Body of pancreas (tissue), 4 donors: ENCODE results near the gene TENM4. TPM values are rescaled to one million over a fixed set of nuclear protein-coding genes. Genes with fewer than 3 reads are reported as not detected.

Source experiments
- ATAC-seq: fragments of 150-250 bp; one replicate; pipeline ENCODE4 v1.9.1; 2016
- DNase-seq, 4 donors: peaks; one replicate each; pipeline ENCODE4 v3.0.0-alpha.2; 2019
- H3K27ac ChIP-seq, 4 donors: fragments of 200-600 bp; sonication (generic); 1 replicate in 3 of 4; 2 replicates in 1 of 4; pipeline versions ENCODE4 v1.5.1 to v1.6.1; 2016 to 2019; ENCODE audit warnings: mild to moderate bottlenecking in 1 of 4, mixed read lengths in 1 of 4, moderate library complexity in 1 of 4
- H3K27me3 ChIP-seq, 2 donors: fragments of 200-600 bp; sonication (generic); one replicate each; pipeline ENCODE4 v1.6.0; 2016; ENCODE audit warnings: mild to moderate bottlenecking in 1 of 2
- H3K36me3 ChIP-seq, 2 donors: fragments of 200-600 bp; sonication (generic); replicated peaks in 1 of 2; 2 replicates each; pipeline ENCODE4 v1.5.1; 2016; ENCODE audit warnings: low read depth in 2 of 2; ENCODE audit not compliant: insufficient read depth in 1 of 2
- H3K4me1 ChIP-seq: fragments of 200-600 bp; sonication (generic); one replicate; pipeline ENCODE4 v1.6.0; 2016
- H3K4me3 ChIP-seq, 2 donors: fragments of 200-600 bp; sonication (generic); 1 replicate in 1 of 2; 2 replicates in 1 of 2; pipeline ENCODE4 v1.5.1; 2016 to 2019
- H3K9me3 ChIP-seq, 3 donors: fragments of 200-600 bp; sonication (generic); 1 replicate in 2 of 3; 2 replicates in 1 of 3; pipeline ENCODE4 v1.5.1; 2016
- POLR2A ChIP-seq, 3 donors: fragments of 450-650 bp; IDR thresholded peaks; one replicate each; pipeline ENCODE4 v1.6.1; 2016; ENCODE audit warnings: antibody characterized with exemption in 3 of 3, mild to moderate bottlenecking in 2 of 3
- WGBS, 2 donors: methylation state at CpG; one replicate each; pipeline ENCODE4 v1.1.5; 2017; 5-methylcytosine and 5-hydroxymethylcytosine counted together
- intact Hi-C: fragments of 100-400 bp; cut with DNase I; formaldehyde crosslinking; loops from one replicate; pipeline ENCODE4 v1.15.1; 2023
- total RNA-seq, 2 donors: library from RNA; depleted of rRNA; stranded (reverse); fragments of >200 nt; gene quantifications; one replicate each; pipeline ENCODE4 v1.1.0, GENCODE V29; 2016
- TF ChIP-seq, protein P1 (sequence below), 7 experiments: fragments of 450-650 bp in 4 of 7; fragments of 200-600 bp in 3 of 7; sonication (generic) in 3 of 7; IDR thresholded peaks; one replicate each; pipeline ENCODE4 v1.5.1; 2016 to 2019; ENCODE audit warnings: antibody characterized with exemption in 7 of 7

TENM4 gene
- total RNA-seq, 2 donors from 2014 or later: 0.78 to 6.6 TPM

DNA sequence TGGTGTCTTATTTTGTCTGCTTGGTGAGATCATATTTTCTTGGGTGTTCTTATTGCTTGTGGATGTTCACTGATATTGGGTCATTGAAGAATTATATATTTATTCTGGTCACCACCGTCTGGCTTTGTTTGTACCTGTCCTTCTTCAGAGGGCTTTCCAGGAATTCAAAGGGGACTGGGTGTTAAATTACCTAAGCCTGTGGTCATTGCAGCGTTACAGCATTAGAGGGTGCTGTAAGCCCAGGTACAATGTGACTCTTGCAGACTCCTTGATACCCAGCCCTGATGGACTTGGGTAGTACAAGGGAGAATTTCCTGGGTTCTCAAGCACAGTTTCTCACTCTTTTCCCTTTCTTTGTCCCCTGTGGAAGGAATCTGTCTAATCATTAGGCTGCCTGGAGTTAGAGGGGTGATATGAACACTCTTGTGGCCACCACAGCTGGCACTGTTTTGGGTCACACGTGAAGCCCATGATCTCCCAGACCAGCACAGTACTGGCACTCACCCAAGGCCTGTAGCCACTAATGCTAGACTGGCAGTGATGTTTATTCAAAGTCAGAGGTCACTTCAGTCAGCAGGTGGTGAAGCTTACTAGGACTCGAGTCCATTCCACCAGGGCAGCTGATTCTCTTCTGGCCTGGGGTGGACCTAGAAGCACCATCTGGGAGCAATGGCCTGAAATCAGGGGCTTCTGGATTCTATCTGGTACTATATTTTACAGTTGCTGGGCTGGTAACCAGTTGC, 810.1 kb downstream of the TENM4 start:
- TF ChIP-seq POLR2A (IDR thresholded peaks at IDR 0.05): no peak
- TF ChIP-seq, protein P1, sequence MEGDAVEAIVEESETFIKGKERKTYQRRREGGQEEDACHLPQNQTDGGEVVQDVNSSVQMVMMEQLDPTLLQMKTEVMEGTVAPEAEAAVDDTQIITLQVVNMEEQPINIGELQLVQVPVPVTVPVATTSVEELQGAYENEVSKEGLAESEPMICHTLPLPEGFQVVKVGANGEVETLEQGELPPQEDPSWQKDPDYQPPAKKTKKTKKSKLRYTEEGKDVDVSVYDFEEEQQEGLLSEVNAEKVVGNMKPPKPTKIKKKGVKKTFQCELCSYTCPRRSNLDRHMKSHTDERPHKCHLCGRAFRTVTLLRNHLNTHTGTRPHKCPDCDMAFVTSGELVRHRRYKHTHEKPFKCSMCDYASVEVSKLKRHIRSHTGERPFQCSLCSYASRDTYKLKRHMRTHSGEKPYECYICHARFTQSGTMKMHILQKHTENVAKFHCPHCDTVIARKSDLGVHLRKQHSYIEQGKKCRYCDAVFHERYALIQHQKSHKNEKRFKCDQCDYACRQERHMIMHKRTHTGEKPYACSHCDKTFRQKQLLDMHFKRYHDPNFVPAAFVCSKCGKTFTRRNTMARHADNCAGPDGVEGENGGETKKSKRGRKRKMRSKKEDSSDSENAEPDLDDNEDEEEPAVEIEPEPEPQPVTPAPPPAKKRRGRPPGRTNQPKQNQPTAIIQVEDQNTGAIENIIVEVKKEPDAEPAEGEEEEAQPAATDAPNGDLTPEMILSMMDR (IDR thresholded peaks at IDR 0.05): no peak
- DNase-seq (no peak), ATAC-seq (no peak)
- Histone ChIP-seq H3K9me3 (peaks cover 0 to 14% (median 0%) of the 10 kb centered on the region in 3 donors), H3K36me3 (no peaks in the 10 kb centered on the region), H3K27ac (no peak overlapping the region), H3K27me3 (no peaks in the 10 kb centered on the region), H3K4me1 (no peaks in the 10 kb centered on the region), H3K4me3 (no peak overlapping the region)
- intact Hi-C loops: no loop called here
- WGBS, 2 donors: 64 to 78% methylated on average over 4 of the region's 4 CpGs

DNA sequence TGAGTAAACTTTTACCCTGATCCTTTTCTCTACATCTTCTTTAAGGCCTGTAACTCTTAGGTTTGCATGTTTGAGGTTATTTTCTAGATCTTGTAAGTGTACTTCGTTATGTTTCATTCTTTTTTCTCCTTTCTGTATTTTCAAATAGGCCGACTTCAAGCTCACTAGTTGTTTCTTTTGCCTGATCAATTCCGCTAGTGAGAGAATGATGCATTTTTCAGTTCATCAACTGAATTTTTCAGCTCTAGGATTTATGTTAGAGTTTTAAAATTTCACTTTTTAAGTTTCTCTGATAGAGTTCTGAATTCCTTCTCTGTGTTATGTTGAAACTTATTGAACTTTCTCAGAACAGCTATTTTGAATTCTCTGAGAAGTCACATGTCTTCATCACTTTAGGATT, 810.7 kb downstream of the TENM4 start:
- WGBS, 2 donors: 74 to 93% methylated on average over 3 of the region's 3 CpGs
- no peak for ATAC-seq

DNA sequence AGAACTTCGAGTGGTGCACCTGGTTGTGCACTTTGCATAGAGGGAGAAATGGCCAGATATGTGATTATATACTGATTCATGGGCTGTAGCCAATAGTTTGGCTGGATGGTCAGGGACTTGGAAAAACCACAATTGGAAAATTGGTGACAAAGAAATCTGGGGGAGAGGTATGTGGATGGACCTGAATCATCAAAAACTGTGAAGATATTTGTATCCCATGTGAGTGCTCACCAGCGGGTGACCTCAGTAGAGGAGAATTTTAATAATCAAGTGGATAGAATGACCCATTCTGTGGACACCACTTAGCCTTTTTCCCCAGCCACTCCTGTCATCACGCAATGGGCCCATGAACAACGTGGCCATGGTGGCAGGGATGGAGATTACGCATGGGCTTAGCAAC, 818.2 kb downstream of the TENM4 start:
- 61 to 63% methylated on average over 5 of the region's 5 CpGs for WGBS, 2 donors
- no peak overlapping the region for H3K4me3 ChIP-seq
- no peak overlapping the region for H3K27ac ChIP-seq
- H3K36me3 ChIP-seq: no peaks in the 10 kb centered on the region
- TF ChIP-seq, protein P1 (IDR thresholded peaks at IDR 0.05): no peak
- TF ChIP-seq POLR2A (IDR thresholded peaks at IDR 0.05): no peak
- intact Hi-C loops: no loop called here
- DNase-seq (no peak), ATAC-seq (no peak)
- peaks cover 0 to 16% (median 0%) of the 10 kb centered on the region in 3 donors for H3K9me3 ChIP-seq
- H3K4me1 ChIP-seq: no peaks in the 10 kb centered on the region
- no peaks in the 10 kb centered on the region for H3K27me3 ChIP-seq

More for the DNA sequence above, 810.7 kb downstream of the TENM4 start:
- Histone ChIP-seq H3K4me1 (no peaks in the 10 kb centered on the region), H3K36me3 (no peaks in the 10 kb centered on the region), H3K4me3 (no peak overlapping the region), H3K27me3 (no peaks in the 10 kb centered on the region), H3K27ac (no peak overlapping the region), H3K9me3 (peaks cover 0 to 14% (median 0%) of the 10 kb centered on the region in 3 donors)
- no peak for TF ChIP-seq POLR2A (IDR thresholded peaks at IDR 0.05)
- TF ChIP-seq, protein P1 (IDR thresholded peaks at IDR 0.05): no peak
- no peak for DNase-seq
- intact Hi-C loops: no loop called here

DNA sequence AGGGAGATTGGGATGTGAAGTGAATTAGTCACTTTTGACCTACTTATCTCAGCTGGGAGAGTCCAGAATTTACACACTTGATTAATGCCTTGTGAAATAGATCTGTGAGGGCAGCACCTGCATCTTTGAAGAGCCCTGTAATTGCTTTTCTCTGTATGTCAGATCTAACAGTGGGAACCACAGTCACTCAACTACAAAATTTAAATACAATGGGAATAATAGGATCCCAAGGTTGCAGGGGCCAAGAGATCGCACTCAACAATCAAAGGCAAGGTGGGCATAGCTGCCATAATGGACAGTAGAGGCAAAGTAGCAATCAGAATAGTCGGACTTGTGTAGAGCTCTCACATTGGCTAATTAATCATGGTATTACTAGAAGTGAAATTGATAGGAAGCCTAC, 820.7 kb downstream of the TENM4 start:
- Histone ChIP-seq H3K4me3 (no peak overlapping the region), H3K9me3 (peaks cover 0 to 16% (median 0%) of the 10 kb centered on the region in 3 donors), H3K36me3 (no peaks in the 10 kb centered on the region), H3K4me1 (no peaks in the 10 kb centered on the region), H3K27me3 (no peaks in the 10 kb centered on the region), H3K27ac (no peak overlapping the region)
- ATAC-seq: no peak
- no peak for DNase-seq
- intact Hi-C loops: no loop called here
- TF ChIP-seq POLR2A (IDR thresholded peaks at IDR 0.05): no peak
- TF ChIP-seq, protein P1 (IDR thresholded peaks at IDR 0.05): no peak
- 69 to 89% methylated on average over 2 of the region's 2 CpGs for WGBS, 2 donors

DNA sequence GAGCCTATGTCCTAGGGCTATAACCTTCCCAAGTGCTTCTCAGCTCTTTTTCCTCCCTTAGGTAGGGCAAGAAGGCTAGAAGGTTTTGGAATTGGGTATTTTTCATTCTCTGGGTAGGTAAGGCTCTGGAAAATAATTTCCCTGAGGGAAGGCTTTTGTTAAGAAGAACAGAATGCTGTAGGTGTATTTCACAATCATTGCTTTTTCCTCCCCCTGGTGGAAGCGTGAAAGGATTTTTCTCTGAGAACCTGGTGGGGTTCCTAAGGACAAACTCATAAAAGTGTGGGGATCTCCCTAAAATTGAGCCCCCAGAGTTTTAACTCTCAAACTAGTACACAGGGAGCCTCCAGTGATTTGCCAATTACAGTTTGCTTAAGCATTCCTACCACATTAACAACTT, 825.1 kb downstream of the TENM4 start:
- H3K36me3 ChIP-seq: no peaks in the 10 kb centered on the region
- H3K27ac ChIP-seq: no peak overlapping the region
- intact Hi-C loops: no loop called here
- no peak for ATAC-seq
- H3K4me1 ChIP-seq: no peaks in the 10 kb centered on the region
- H3K4me3 ChIP-seq: no peak overlapping the region
- DNase-seq: no peak
- 78 to 94% methylated on average over 1 of the region's 1 CpG for WGBS, 2 donors
- no peaks in the 10 kb centered on the region for H3K27me3 ChIP-seq
- TF ChIP-seq, protein P1 (IDR thresholded peaks at IDR 0.05): no peak
- TF ChIP-seq POLR2A (IDR thresholded peaks at IDR 0.05): no peak
- H3K9me3 ChIP-seq: peaks cover 0 to 15% (median 0%) of the 10 kb centered on the region in 3 donors
